PFSK-1 (cell line): ENCODE data around the gene ZNF775.

Source experiments
- FOXP2 ChIP-seq: optimal IDR thresholded peaks from 2 replicates; pipeline ENCODE3; 2011; ENCODE audit warnings: borderline replicate concordance, control low read depth, inconsistent platforms; ENCODE audit not compliant: insufficient read depth; ENCODE audit errors: extremely low read length, extremely low read depth
- POLR2AphosphoS5 ChIP-seq: IDR thresholded peaks from 2 replicates; pipeline ENCODE4 v1.6.1; 2012; ENCODE audit warnings: low read depth, mild to moderate bottlenecking, control low read depth, low read length, moderate library complexity
- REST ChIP-seq, 2 experiments: IDR thresholded peaks; 2 replicates each; pipeline versions ENCODE4 v1.6.1 to v1.8.0; 2011 to 2012; ENCODE audit warnings: low read depth in 2 of 2, low read length in 2 of 2, control low read depth in 1 of 2, inconsistent platforms in 1 of 2, mild to moderate bottlenecking in 1 of 2, moderate library complexity in 1 of 2; ENCODE audit not compliant: insufficient read depth in 1 of 2
- SIN3A ChIP-seq: IDR thresholded peaks from 2 replicates; pipeline ENCODE4 v1.6.1; 2012; ENCODE audit warnings: mild to moderate bottlenecking, low read length, moderate library complexity, borderline replicate concordance; ENCODE audit not compliant: insufficient read depth
- TAF1 ChIP-seq: IDR thresholded peaks from 2 replicates; pipeline ENCODE4 v1.6.1; 2012; ENCODE audit warnings: low read length, control low read depth, borderline replicate concordance; ENCODE audit not compliant: insufficient read depth

DNA sequence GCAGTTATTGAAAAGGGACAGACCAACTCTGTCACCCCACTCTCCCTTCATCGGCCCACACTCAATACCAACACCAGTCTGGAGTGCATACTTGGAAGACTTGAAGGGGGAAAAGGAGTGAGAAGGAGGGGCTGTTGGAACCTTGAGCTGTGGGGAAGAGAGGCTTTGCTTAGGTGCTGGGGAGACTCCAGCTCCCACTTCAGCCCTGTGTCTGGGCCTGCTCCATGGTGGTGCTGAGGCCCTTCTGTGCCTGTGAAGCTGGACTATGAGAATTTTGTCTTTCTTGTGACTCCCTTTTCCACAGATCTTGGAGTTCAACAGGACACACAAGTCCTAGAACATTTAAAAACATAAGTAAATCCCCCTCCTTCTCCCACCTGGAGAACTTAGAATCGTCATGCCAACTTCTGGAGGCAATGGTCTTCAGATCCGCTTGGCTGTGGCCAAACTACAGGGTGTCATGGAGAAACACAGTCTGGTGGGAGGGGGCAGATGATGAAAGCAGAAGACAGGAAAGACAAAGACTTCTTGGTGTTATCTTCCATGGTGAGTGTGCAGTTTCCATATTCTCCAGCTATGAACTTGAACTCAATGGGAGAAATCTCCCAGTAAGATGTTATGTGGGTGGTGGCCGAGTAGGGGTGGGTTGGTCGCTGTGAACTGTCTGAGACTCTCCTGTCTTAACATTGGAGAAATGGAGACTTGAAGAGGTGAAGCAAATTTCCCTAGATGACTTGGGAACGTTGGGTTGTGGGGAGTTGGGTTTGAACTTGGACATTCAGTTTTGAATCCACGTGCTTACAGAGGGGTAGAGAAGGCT, 52.9 kb downstream of the ZNF775 start:
- TF ChIP-seq SIN3A (no peak), TAF1 (no peak), REST (IDR thresholded peaks at IDR 0.05; ENCODE audit: insufficient read depth in 1 of 2, low read depth in 2 of 2, low read length in 2 of 2) (no peak), POLR2AphosphoS5 (no peak), FOXP2 (no peak)
